Measurements from ENCODE around the gene FRMD8. TPM values are rescaled to one million over a fixed set of nuclear protein-coding genes. Genes with fewer than 3 reads are reported as not detected.

Gene FRMD8
- total RNA-seq, 1 donor from 2014 or later = 11.1 TPM

GRCh38 chr11:65388731-65389130 is 2.3 kb downstream of the FRMD8 start:
- no peaks in the 10 kb centered on the region for H3K36me3 Mint-ChIP-seq (ENCODE audit: unreplicated experiment)
- no peak for TF ChIP-seq CTCF (IDR thresholded peaks at IDR 0.05; ENCODE audit: partially characterized antibody, unreplicated experiment)
- H3K27me3 Mint-ChIP-seq (ENCODE audit: unreplicated experiment) = peaks cover 12% of the 10 kb centered on the region
- DNase-seq = no peak
- no peak overlapping the region for H3K27ac Mint-ChIP-seq (ENCODE audit: unreplicated experiment)
- H3K4me1 Mint-ChIP-seq (ENCODE audit: low read depth, unreplicated experiment) = no peaks in the 10 kb centered on the region
- H3K9me3 Mint-ChIP-seq (ENCODE audit: unreplicated experiment) = peaks cover 5% of the 10 kb centered on the region
- H3K4me3 Mint-ChIP-seq (ENCODE audit: unreplicated experiment) = no peak overlapping the region

- peaks cover 5% of the 10 kb centered on the region for H3K9me3 Mint-ChIP-seq (ENCODE audit: unreplicated experiment)
- TF ChIP-seq CTCF (IDR thresholded peaks at IDR 0.05; ENCODE audit: partially characterized antibody, unreplicated experiment) = no peak
- H3K27me3 Mint-ChIP-seq (ENCODE audit: unreplicated experiment) = peaks cover 12% of the 10 kb centered on the region
- no peak for DNase-seq
- no peaks in the 10 kb centered on the region for H3K36me3 Mint-ChIP-seq (ENCODE audit: unreplicated experiment)
- no peaks in the 10 kb centered on the region for H3K4me1 Mint-ChIP-seq (ENCODE audit: low read depth, unreplicated experiment)
- no peak overlapping the region for H3K4me3 Mint-ChIP-seq (ENCODE audit: unreplicated experiment)
- H3K27ac Mint-ChIP-seq (ENCODE audit: unreplicated experiment) = no peak overlapping the region
Measured at GRCh38 chr11:65389294-65389980, 3.0 kb downstream of the FRMD8 start.

- no peaks in the 10 kb centered on the region for H3K36me3 Mint-ChIP-seq (ENCODE audit: unreplicated experiment)
- peaks cover 5% of the 10 kb centered on the region for H3K9me3 Mint-ChIP-seq (ENCODE audit: unreplicated experiment)
- peaks cover 8% of the 10 kb centered on the region for H3K27me3 Mint-ChIP-seq (ENCODE audit: unreplicated experiment)
- no peak overlapping the region for H3K27ac Mint-ChIP-seq (ENCODE audit: unreplicated experiment)
- no peak overlapping the region for H3K4me3 Mint-ChIP-seq (ENCODE audit: unreplicated experiment)
- no peak for TF ChIP-seq CTCF (IDR thresholded peaks at IDR 0.05; ENCODE audit: partially characterized antibody, unreplicated experiment)
- no peak for DNase-seq
- no peaks in the 10 kb centered on the region for H3K4me1 Mint-ChIP-seq (ENCODE audit: low read depth, unreplicated experiment)
Measured at GRCh38 chr11:65390099-65390941, 3.9 kb downstream of the FRMD8 start.

GRCh38 chr11:65390996-65391395 is 4.6 kb downstream of the FRMD8 start:
- Mint-ChIP-seq H3K4me3 (ENCODE audit: unreplicated experiment) (no peak overlapping the region), H3K27me3 (ENCODE audit: unreplicated experiment) (peaks cover 8% of the 10 kb centered on the region), H3K36me3 (ENCODE audit: unreplicated experiment) (no peaks in the 10 kb centered on the region), H3K9me3 (ENCODE audit: unreplicated experiment) (peaks cover 5% of the 10 kb centered on the region), H3K4me1 (ENCODE audit: low read depth, unreplicated experiment) (no peaks in the 10 kb centered on the region), H3K27ac (ENCODE audit: unreplicated experiment) (no peak overlapping the region)
- DNase-seq = no peak
- no peak for TF ChIP-seq CTCF (IDR thresholded peaks at IDR 0.05; ENCODE audit: partially characterized antibody, unreplicated experiment)

Data from glutamatergic neuron (in vitro differentiated cells).